Endodermal cell (in vitro differentiated cells): ENCODE results near the gene HSD17B1. TPM values are rescaled to one million over a fixed set of nuclear protein-coding genes. Genes with fewer than 3 reads are reported as not detected.

Source experiments
- DNase-seq: peaks from one replicate; pipeline ENCODE4 v3.0.0-alpha.2; 2017
- H3K27ac ChIP-seq: 2 replicates; pipeline ENCODE4 v1.5.1; 2013; ENCODE audit warnings: mild to moderate bottlenecking, low read depth, low read length, moderate library complexity
- H3K27me3 ChIP-seq: 2 replicates; pipeline ENCODE4 v1.6.1; 2013; ENCODE audit warnings: mild to moderate bottlenecking, low read length, moderate library complexity; ENCODE audit not compliant: insufficient read depth, control insufficient read depth, poor library complexity, severe bottlenecking
- H3K36me3 ChIP-seq: 2 replicates; pipeline ENCODE4 v1.7.0; 2013; ENCODE audit warnings: mild to moderate bottlenecking, low read length, moderate library complexity; ENCODE audit not compliant: control insufficient read depth, insufficient read depth
- H3K4me1 ChIP-seq: one replicate; pipeline ENCODE4 v1.7.0; 2013; ENCODE audit warnings: low read length; ENCODE audit not compliant: control insufficient read depth, insufficient read depth
- H3K4me3 ChIP-seq: 2 replicates; pipeline ENCODE4 v1.5.1; 2013; ENCODE audit warnings: mild to moderate bottlenecking, low read length, moderate library complexity
- H3K9ac ChIP-seq: 2 replicates; pipeline ENCODE4 v1.6.1; 2013; ENCODE audit warnings: mild to moderate bottlenecking, low read length, moderate library complexity; ENCODE audit not compliant: poor library complexity, severe bottlenecking; ENCODE audit errors: extremely low read depth
- H3K9me3 ChIP-seq: 2 replicates; pipeline ENCODE4 v1.6.1; 2013; ENCODE audit warnings: mild to moderate bottlenecking, low read length, moderate library complexity; ENCODE audit not compliant: control insufficient read depth
- H3K27ac Mint-ChIP-seq: 2 replicates; pipeline ENCODE4 v1.8.0; 2020; ENCODE audit warnings: mixed read lengths
- H3K27me3 Mint-ChIP-seq: 2 replicates; pipeline ENCODE4 v1.8.0; 2021; ENCODE audit warnings: mild to moderate bottlenecking, mixed read lengths; ENCODE audit not compliant: insufficient read depth
- H3K36me3 Mint-ChIP-seq: 2 replicates; pipeline ENCODE4 v1.8.0; 2020; ENCODE audit warnings: low read depth, mixed read lengths
- H3K4me1 Mint-ChIP-seq: 2 replicates; pipeline ENCODE4 v1.8.0; 2020; ENCODE audit warnings: mixed read lengths
- H3K4me3 Mint-ChIP-seq: 2 replicates; pipeline ENCODE4 v1.8.0; 2020; ENCODE audit warnings: mild to moderate bottlenecking, moderate library complexity, mixed read lengths
- H3K9me3 Mint-ChIP-seq: 2 replicates; pipeline ENCODE4 v1.8.0; 2020; ENCODE audit warnings: mild to moderate bottlenecking, mixed read lengths
- CTCF ChIP-seq: fragments of 200-600 bp; sonication (generic); conservative IDR thresholded peaks from 2 replicates; pipeline ENCODE4 v1.5.0; 2021; ENCODE audit warnings: antibody characterized with exemption, mild to moderate bottlenecking
- WGBS, 2 experiments: methylation state at CpG; one replicate each; pipeline versions ENCODE4 v1.1.5 to v1.1.7; 2013; ENCODE audit warnings: missing lambda C conversion rate in 2 of 2, mixed read lengths in 1 of 2; ENCODE audit not compliant: insufficient coverage in 1 of 2, insufficient read length in 1 of 2; 5-methylcytosine and 5-hydroxymethylcytosine counted together
- total RNA-seq, 2 donors: library from RNA; stranded (reverse); fragmentation: NEBNext Ultra II Directional in 1 of 2; extraction: Animal tissue kit (Norgen Biotek cat#: 25700) in 1 of 2; gene quantifications; 2 replicates in 1 of 2; 3 replicates in 1 of 2; pipeline ENCODE4 v1.2.1, GENCODE V29; 2021

The HSD17B1 gene
- total RNA-seq, 2 donors from 2014 or later: 2.4 to 2.8 TPM

GRCh38 chr17:42563950-42564349 is 11.2 kb downstream of the HSD17B1 start:
- H3K27me3 Mint-ChIP-seq: no peaks in the 10 kb centered on the region
- H3K27ac Mint-ChIP-seq: peak overlapping the region; percentile 77
- Histone ChIP-seq H3K9ac (no peak overlapping the region), H3K4me3 (no peak overlapping the region), H3K27me3 (no peaks in the 10 kb centered on the region), H3K36me3 (peaks cover 38% of the 10 kb centered on the region), H3K4me1 (peaks cover 4% of the 10 kb centered on the region), H3K9me3 (no peaks in the 10 kb centered on the region), H3K27ac (no peak overlapping the region)
- H3K4me3 Mint-ChIP-seq: peak overlapping the region; percentile 94
- H3K36me3 Mint-ChIP-seq: peaks cover 15% of the 10 kb centered on the region
- no peak for TF ChIP-seq CTCF
- no peak for DNase-seq
- H3K4me1 Mint-ChIP-seq: peaks cover 25% of the 10 kb centered on the region
- no peaks in the 10 kb centered on the region for H3K9me3 Mint-ChIP-seq
- WGBS, 2 experiments: 89 to 93% methylated on average over 3 to 7 of the region's 9 CpGs

- H3K9me3 Mint-ChIP-seq: no peaks in the 10 kb centered on the region
- Histone ChIP-seq H3K27ac (no peak overlapping the region), H3K36me3 (peaks cover 48% of the 10 kb centered on the region), H3K4me1 (peaks cover 4% of the 10 kb centered on the region), H3K27me3 (no peaks in the 10 kb centered on the region), H3K9me3 (no peaks in the 10 kb centered on the region), H3K9ac (no peak overlapping the region), H3K4me3 (no peak overlapping the region)
- no peak for TF ChIP-seq CTCF
- no peak for DNase-seq
- 95% methylated on average over 6 to 15 of the region's 15 CpGs for WGBS, 2 experiments
- no peak overlapping the region for H3K4me3 Mint-ChIP-seq
- H3K27me3 Mint-ChIP-seq: no peaks in the 10 kb centered on the region
- H3K36me3 Mint-ChIP-seq: peaks cover 25% of the 10 kb centered on the region
- H3K4me1 Mint-ChIP-seq: peaks cover 22% of the 10 kb centered on the region
- H3K27ac Mint-ChIP-seq: no peak overlapping the region
These were observed 12.2 kb downstream of the HSD17B1 start for GRCh38 chr17:42564815-42565522.

GRCh38 chr17:42565523-42566214 is 12.9 kb downstream of the HSD17B1 start:
- 90 to 96% methylated on average over 9 to 16 of the region's 16 CpGs for WGBS, 2 experiments
- Mint-ChIP-seq H3K27me3 (no peaks in the 10 kb centered on the region), H3K4me3 (peak overlapping the region; percentile 86), H3K27ac (peak overlapping the region; percentile 94), H3K4me1 (peaks cover 18% of the 10 kb centered on the region), H3K9me3 (no peaks in the 10 kb centered on the region), H3K36me3 (peaks cover 31% of the 10 kb centered on the region)
- no peak for DNase-seq
- TF ChIP-seq CTCF: no peak
- H3K27ac ChIP-seq: no peak overlapping the region
- no peaks in the 10 kb centered on the region for H3K9me3 ChIP-seq
- peaks cover 55% of the 10 kb centered on the region for H3K36me3 ChIP-seq
- H3K9ac ChIP-seq: no peak overlapping the region
- H3K27me3 ChIP-seq: no peaks in the 10 kb centered on the region
- H3K4me3 ChIP-seq: no peak overlapping the region
- peaks cover 4% of the 10 kb centered on the region for H3K4me1 ChIP-seq
